ENCODE results near the gene MAP1LC3A. TPM values are rescaled to one million over a fixed set of nuclear protein-coding genes. Genes with fewer than 3 reads are reported as not detected.

Gene MAP1LC3A
- total RNA-seq, 1 experiment from 2014 or later: 0.13 TPM

DNA sequence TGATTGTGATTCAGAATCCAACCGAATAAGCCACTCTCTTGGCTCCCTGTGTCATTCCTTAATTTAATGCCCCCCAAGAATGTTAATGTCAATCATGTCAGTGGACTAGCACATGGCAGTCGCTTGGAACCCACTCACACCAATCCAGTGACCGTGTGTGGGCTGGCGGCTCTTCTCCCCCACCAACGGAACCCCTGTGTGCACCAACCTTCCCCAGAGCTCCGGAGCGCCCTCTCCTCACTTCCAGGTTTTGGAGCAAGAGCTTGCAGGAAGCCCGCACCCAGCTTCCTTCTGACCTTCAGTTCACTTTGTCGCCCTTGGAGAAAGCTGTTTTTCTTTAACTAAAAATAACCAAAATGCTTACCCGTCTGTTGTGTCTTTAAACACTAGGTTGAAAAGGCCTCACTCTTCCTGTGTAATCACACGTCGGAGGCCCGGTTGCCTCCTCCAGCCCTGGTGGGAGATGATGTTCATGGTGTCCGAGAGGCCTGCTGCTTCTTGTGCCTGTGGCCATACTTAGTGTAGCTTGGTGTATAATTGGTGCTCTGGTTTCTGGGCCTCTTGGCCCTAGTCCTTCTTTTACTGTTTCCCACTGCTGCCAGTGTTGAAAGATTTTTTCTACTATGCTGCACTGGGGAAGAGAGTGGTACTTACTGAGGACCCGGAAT lies 17.8 kb upstream of the MAP1LC3A start:
- Histone ChIP-seq H3K36me3 (peaks cover 64% of the 10 kb centered on the region), H3K4me3 (no peak overlapping the region), H3K27me3 (no peaks in the 10 kb centered on the region), H3K9me3 (no peaks in the 10 kb centered on the region)
- no peak for DNase-seq

DNA sequence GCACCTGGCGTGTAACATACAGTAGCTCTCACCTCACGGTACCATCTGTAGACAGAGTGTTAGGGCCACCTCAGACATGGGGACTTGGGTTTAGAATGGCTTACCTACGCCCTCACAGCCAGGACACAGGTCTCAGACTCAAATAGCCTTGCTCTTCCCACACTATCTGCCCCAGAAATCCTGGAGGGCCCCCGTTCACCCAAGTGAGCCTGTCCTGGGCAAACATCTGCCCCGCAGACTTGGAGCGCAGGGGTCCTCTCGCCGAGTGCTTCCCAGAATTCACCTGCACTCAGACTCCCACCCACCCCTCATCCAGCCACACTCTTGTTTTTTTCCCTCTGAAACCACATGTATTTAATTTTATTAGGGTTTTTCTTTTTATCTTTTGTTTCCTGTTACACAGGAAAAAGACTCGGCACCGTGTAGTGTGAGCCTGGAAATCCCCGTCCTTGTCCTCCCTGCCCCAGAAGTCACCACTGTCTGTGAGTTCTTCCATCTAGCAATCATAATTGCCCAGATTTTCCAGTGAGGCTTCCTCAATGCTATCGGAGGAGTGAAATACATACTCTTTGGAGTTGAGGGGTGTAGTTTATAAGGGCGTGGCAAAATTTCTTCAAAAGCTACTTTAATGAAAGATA lies 17.1 kb upstream of the MAP1LC3A start:
- no peak for DNase-seq
- H3K9me3 ChIP-seq: no peaks in the 10 kb centered on the region
- H3K4me3 ChIP-seq: no peak overlapping the region
- H3K36me3 ChIP-seq: peaks cover 58% of the 10 kb centered on the region
- H3K27me3 ChIP-seq: no peaks in the 10 kb centered on the region

DNA sequence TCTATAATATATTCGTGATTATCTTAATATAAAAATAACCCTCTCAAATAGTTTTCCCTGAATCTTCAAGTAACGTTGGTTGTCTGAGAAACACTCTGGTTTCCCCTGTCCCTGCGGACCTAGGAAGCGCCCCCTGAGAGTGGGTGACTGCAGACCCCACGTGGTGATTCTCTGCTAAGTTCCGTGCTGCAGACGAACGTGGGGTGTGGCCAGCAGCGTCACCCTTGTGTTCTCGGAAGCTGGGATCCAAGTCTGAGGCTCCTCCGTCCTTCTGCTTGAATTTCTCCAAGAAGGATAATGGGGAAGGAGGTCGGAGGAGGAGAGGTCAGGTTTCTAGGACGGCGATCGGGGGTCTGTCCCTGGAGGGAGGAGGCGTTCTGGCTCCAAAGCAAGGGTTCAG lies 16.6 kb upstream of the MAP1LC3A start:
- Histone ChIP-seq H3K9me3 (no peaks in the 10 kb centered on the region), H3K36me3 (peaks cover 54% of the 10 kb centered on the region), H3K4me3 (no peak overlapping the region), H3K27me3 (no peaks in the 10 kb centered on the region)
- DNase-seq: no peak

DNA sequence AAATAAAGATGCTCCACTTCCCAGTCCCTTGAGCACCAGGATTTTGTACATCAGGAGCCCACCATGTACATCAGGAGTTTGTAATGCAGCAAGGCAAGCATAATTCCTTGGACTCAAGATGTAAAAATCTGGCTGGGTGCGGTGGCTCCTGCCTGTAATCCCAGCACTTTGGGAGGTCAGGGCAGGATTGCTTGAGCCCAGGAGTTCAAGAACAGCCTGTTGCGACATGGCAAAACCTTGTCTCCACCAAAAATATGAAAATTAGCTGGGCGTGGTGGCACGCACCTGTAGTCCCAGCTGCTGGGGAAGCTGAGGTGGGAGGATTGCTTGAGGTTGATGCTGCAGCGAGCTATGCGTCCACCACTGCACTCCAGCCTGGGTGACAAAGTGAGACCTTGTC lies 16.1 kb upstream of the MAP1LC3A start:
- DNase-seq: no peak
- H3K9me3 ChIP-seq: no peaks in the 10 kb centered on the region
- no peak overlapping the region for H3K4me3 ChIP-seq
- H3K27me3 ChIP-seq: no peaks in the 10 kb centered on the region
- H3K36me3 ChIP-seq: peaks cover 50% of the 10 kb centered on the region

DNA sequence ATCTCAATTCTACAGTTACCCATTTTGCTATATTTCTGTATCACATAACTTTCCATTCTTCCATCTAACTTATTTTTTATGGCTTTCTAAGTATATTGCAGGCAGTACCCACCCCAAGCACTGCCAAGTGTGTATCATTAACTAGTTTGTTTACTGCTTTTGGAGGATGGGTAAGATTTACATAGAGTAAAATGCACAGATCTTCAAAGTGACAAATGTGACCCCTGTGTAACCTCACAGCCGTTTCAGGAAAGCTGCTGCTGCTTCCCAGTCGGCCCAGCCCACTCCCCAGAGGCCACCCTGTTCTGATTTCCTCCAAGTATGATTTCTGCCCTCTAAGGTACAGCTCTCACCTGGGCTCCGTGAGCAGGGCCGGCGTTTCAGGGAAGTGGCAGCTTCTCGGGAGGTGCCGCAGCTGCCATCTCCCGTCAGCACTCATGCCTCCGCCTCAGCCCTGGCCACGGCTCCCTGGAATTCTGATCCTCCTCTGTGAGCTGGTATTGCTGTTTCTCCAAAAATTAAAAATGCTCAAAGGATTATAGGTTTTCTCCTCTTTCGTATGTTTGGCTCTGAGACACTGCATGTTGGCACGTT lies 15.0 kb upstream of the MAP1LC3A start:
- Histone ChIP-seq H3K36me3 (peaks cover 47% of the 10 kb centered on the region), H3K27me3 (no peaks in the 10 kb centered on the region), H3K9me3 (no peaks in the 10 kb centered on the region), H3K4me3 (no peak overlapping the region)
- no peak for DNase-seq

DNA sequence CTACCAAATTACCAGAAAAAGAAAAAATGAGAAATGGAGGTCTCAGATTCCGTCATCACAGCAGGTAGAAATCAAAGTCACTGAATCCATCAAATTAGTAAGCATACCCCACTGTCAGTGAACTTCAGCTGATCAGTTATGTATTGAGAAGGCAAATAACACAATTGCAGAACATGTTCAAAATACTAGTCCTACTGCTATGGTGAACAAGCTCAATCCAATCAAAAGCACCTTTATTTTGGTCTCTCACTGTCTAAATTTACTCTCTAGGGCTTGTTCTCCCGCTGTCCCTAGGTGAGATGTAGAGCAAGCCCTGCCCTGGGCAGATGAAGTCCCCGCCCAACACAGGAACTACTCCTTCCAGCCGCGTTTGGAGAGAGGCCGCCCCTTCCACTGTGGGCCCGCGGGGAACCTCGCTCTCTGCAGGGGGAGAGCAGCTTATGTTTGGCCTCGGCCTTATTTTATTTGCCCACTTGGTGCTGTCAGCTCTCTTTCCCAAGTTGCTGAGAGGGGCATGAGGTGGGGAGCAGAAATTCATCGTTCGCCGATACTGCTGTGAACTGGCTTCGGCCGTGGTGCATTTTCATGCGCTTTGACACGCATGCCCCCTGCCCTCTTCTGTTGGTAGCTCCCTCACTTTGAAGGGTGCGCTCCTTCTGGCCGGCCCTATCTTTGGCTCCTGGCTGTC lies 14.3 kb upstream of the MAP1LC3A start:
- no peak overlapping the region for H3K4me3 ChIP-seq
- H3K9me3 ChIP-seq: no peaks in the 10 kb centered on the region
- DNase-seq: no peak

DNA sequence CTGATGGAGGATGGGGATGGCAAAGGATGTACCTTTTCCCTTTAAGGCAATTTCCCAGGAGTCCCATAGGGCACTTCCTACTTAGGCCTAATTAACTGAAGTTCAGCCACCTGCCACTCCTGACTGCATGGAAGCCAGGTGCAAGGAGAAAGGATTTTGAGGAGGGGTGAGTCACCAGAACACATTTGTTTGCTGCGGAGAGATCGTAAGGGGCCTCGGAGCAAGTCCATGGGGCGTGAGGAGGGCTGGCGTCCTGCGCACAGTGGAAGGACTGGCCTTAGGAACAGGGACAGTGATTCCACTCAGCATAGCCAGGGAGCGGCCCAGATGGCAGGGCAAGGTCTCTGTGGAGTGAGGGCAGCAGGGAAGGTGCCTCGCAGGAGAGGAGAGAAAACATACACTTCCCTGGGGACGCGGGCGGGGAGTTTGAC lies 11.8 kb upstream of the MAP1LC3A start:
- no peaks in the 10 kb centered on the region for H3K27me3 ChIP-seq
- DNase-seq: no peak
- H3K36me3 ChIP-seq: peaks cover 15% of the 10 kb centered on the region
- H3K4me3 ChIP-seq: no peak overlapping the region
- H3K9me3 ChIP-seq: no peaks in the 10 kb centered on the region

More for the DNA sequence above, 14.3 kb upstream of the MAP1LC3A start:
- Histone ChIP-seq H3K27me3 (no peaks in the 10 kb centered on the region), H3K36me3 (peaks cover 40% of the 10 kb centered on the region)

DNA sequence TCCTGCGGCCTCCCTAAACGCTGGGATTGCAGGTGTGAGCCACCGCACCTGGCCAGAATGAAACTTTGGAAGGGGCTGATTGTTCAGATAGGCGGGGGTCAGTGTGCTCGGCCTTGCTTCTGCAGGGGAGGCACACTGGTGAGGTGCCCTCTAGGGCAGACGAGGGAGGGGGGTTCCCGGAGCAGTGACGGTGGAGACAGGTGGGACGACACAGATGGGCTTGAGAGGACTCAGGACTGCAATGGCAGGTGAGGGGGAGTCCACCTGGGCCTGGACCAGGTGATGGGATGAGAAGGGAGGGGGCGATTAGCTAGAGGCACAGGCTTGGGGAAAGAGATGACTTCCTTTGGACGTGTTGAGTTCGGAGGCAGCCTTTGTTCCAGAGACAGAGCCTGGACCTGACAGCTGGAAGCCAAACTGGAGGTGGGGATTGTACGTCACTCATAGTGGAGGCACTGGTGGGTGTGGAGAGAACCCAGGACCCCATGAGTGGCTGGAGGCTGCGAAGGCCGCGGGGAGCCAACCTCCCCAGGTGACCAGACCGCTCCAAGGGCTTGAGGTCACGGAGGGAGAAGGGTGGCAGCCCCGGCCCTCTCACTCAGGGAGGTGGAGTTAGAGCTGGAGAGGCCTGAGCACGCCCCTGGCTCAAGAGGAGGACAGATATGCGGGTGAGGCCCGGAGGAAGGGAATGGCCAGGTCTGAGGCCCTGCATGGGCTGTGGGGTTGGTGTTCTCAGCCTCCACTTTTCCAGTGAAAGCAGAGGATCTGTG lies 10.5 kb upstream of the MAP1LC3A start:
- no peak for DNase-seq
- H3K27me3 ChIP-seq: no peaks in the 10 kb centered on the region
- peaks cover 7% of the 10 kb centered on the region for H3K36me3 ChIP-seq
- no peaks in the 10 kb centered on the region for H3K9me3 ChIP-seq
- no peak overlapping the region for H3K4me3 ChIP-seq

DNA sequence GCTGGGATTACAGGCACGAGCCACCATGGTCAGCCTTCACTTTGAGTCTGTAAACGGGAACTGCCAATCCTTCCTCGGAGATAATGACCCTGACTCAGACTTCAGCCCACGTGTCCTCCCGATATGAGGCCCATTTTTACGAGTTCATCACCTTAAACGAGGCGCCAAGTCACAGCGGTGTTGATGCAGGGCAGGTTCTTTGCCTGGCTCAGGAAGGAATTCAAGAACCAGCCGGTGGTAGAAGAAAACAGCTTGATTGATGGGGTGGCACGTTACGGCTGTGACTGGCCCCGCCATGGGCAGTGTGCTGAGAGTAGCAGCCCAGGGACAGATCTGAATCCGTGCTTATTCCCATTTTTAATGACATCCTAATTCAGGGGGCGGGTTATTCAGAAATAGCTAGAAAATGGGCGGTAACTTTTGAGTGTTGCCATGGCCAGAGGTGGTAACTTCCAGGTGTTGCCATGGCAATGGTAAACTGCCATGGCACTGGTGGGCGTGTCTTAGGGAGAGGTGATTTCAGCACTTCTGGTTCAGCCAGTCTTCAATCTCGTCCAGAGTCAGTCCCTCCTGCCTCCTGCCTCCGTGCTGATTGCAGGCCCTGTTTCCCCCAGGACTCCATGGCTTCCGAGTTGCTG lies 9.1 kb upstream of the MAP1LC3A start:
- no peaks in the 10 kb centered on the region for H3K9me3 ChIP-seq
- no peak overlapping the region for H3K4me3 ChIP-seq
- no peaks in the 10 kb centered on the region for H3K27me3 ChIP-seq
- no peak for DNase-seq
- no peaks in the 10 kb centered on the region for H3K36me3 ChIP-seq

DNA sequence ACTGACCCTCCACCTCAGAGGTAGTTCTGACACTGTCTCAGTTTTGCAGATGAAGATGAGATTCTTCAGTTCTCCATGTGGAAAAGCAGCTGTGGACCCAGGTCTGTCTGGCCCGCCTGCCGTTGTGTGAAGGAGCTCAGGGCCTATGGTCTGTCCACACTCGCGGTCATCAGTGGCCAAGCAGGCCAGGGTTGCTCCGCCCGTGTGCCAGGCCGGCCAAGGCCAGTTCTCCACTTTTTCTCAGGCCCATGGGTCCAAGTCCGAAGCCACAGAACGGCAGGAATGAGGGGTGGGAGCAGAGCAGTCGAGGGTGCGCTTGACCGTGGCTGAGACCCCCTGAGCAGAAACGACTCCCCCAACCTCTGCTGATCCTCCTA lies 8.6 kb upstream of the MAP1LC3A start:
- DNase-seq: no peak
- Histone ChIP-seq H3K27me3 (no peaks in the 10 kb centered on the region), H3K9me3 (no peaks in the 10 kb centered on the region)

DNA sequence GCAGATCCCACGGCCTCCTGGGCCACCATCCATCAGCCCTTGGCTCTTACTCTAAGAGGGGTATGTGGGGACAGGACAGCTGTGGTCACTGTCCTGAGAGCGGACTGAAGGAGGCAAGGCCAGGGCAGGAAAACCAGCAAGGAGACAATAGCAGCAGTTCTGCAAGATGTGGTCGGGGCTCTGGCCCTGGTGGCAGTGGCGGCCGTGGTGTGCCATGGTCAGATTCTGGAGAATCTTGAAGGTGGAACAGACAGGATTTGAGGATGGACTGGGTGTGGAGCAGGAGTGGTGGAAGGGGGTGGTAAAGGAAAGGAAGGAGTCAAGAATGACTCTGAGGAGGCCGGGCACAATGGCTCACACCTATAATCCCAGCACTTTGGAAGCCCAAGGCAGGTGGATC lies 5.9 kb upstream of the MAP1LC3A start:
- Histone ChIP-seq H3K36me3 (no peaks in the 10 kb centered on the region), H3K9me3 (no peaks in the 10 kb centered on the region), H3K4me3 (no peak overlapping the region), H3K27me3 (no peaks in the 10 kb centered on the region)
- no peak for DNase-seq

More for the DNA sequence above, 8.6 kb upstream of the MAP1LC3A start:
- H3K36me3 ChIP-seq: no peaks in the 10 kb centered on the region
- H3K4me3 ChIP-seq: no peak overlapping the region

DNA sequence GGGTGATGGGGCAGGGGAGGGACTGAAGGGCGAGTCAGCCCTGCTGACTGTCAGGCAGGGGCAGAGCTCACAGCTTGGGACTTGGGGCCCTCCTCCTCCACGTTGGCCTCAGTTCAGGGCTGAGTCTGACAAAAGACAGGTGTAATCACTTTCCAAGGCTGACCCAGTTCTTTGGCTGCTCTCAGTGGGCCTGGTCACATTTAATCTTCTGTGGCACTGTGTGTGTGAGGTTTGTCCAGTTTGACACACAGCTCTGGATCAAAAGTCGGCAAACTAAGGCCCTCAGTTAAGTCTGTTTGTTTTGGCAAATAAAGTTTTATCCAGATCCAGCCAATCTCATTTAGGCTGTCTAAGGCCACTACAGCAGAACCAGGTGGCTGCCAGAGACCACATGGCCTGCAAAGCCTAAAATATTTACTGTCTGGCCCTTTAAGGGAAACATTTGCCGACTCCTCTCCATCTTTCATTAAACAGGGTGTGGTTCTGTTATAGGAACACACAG lies 5.1 kb upstream of the MAP1LC3A start:
- peak; percentile 67 for DNase-seq
- Histone ChIP-seq H3K4me3 (no peak overlapping the region), H3K36me3 (no peaks in the 10 kb centered on the region), H3K27me3 (no peaks in the 10 kb centered on the region), H3K9me3 (no peaks in the 10 kb centered on the region)

DNA sequence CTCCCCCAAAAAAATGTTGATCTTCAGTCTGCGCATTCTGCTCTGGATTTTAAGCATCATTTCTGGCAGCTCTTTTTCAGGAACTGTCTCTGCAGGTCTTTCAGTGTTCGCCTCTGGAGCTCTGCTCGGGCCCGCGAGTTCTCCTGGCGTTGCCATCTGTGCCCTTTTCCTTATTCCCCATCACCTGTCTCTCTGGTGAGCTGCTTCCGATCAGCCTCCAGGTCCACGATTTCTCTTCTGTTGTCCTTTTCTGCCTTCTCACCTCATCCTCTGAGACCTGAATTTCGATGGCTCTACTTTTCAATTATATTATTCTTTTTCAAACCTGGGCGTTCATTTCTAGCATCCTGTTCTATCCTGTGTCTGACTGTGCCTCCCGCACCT lies 590 bp upstream of the MAP1LC3A start:
- Histone ChIP-seq H3K27me3 (no peaks in the 10 kb centered on the region), H3K36me3 (peaks cover 4% of the 10 kb centered on the region; the same call in 1 of the 2 replicates), H3K4me3 (peak overlapping the region; percentile 40), H3K9me3 (no peaks in the 10 kb centered on the region)
- no peak for DNase-seq

DNA sequence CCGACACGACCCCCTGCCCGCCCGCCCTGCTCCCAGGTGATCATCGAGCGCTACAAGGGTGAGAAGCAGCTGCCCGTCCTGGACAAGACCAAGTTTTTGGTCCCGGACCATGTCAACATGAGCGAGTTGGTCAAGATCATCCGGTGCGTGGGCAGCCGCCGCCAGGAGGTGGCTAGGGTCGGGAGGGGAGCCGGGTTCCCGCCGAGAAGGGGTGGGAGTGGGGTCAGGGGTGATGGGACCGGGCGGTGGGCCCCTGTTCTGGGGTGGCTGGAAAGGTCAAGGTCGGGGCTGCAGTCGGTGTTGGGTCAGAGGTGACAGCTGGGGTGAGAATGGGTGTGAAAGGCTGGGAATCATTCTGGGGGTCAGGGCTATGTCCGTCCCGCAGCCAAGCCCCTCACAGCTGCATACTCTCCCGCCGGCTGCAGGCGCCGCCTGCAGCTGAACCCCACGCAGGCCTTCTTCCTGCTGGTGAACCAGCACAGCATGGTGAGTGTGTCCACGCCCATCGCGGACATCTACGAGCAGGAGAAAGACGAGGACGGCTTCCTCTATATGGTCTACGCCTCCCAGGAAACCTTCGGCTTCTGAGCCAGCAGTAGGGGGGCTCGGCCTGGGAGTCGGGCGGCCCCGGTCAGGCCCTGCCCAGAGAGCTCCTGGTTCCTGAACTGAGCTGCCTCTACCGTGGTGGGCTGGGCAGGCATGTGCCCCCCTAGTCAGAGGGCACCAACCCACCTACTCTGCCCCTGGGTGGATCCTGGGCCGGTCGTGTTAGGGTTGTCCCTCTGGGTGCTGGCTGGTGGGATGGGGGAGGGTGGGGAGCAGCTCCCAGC lies 1.0 kb downstream of the MAP1LC3A start:
- no peak overlapping the region for H3K4me3 ChIP-seq
- no peak for DNase-seq
- H3K36me3 ChIP-seq: peaks cover 8% of the 10 kb centered on the region
- H3K27me3 ChIP-seq: no peaks in the 10 kb centered on the region
- no peaks in the 10 kb centered on the region for H3K9me3 ChIP-seq

DNA sequence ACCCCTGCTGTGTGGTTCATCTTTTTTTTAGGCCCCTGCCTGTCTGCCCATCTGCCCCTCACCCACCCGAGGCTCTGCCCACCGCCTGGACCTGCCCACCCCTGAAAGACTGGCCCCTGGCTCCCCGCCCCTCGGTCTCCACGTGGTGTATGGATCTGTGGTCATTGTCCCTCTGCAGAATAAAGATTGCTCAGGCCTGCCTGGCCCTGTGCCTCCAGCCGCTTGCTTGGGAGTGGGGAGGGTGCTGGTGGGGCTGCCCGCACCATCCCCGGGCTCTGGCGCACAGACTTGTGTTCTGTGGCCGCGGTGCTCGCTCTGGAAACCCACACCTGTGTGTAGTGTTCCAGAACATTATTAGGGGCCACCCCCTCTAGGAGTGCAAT lies 1.6 kb downstream of the MAP1LC3A start:
- H3K9me3 ChIP-seq: no peaks in the 10 kb centered on the region
- no peaks in the 10 kb centered on the region for H3K27me3 ChIP-seq

More for the DNA sequence above, 1.6 kb downstream of the MAP1LC3A start:
- no peak overlapping the region for H3K4me3 ChIP-seq
- peaks cover 8% of the 10 kb centered on the region for H3K36me3 ChIP-seq
- no peak for DNase-seq
